Umbilical cord (tissue), 2 donors: ENCODE data around the gene MCFD2. TPM values are rescaled to one million over a fixed set of nuclear protein-coding genes. Genes with fewer than 3 reads are reported as not detected.
A peak's percentile ranks its signal among the peaks of the same experiment; 100 is the strongest.
"Not testable (repeated sequence)": the region's sequence is repeated elsewhere in the genome, so short reads cannot be mapped to it uniquely, and the experiment has no call there.

Experiments used
- DNase-seq: peaks from one replicate; pipeline ENCODE4 v3.0.0-alpha.2; 2015; ENCODE audit warnings: low spot score
- total RNA-seq: library from RNA; depleted of rRNA; stranded (reverse); fragments of >200 nt; gene quantifications from one replicate; pipeline ENCODE4 v1.2.3, GENCODE V29; 2014; ENCODE audit warnings: low replicate concordance; ENCODE audit not compliant: insufficient read depth

MCFD2 gene
- total RNA-seq, 1 donor from 2014 or later = 77.3 TPM

DNA sequence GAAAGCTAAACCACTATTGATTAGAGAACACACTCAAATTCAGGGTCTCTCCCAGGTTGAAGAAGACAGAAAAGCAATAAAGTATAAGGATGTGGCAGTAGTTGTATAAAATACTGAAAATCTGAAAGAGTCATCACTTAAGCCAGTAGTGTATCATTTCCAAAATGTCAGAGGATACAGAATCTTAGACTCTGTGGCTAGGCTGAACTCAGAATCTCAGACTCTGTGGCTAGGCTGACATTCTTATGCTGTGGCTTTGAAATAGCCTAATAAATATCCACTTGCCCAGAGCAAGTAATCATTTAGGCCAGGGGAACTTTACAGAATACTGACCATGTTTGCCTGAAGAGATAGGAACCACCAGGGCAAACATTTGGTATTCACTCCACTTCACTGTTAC is 13.1 kb downstream of the MCFD2 start:
- DNase-seq = no peak

DNA sequence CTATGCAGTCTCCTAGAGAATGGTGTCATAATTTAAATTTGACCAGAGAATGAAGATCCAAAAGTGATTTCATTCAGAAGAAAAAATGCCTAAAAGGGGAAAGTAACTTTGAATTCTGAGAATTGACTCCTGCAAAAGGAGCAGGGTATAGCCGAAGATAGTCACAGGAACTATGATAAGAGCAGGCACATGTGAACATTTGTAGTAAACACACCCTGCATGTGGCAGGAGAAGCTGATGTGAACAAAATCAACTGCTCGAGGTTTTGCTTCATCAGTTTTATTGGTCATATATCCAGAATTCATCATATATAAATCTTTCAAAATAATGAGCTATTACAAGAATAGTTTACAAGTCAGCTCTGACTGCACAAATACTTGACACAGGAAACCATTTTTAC is 14.0 kb downstream of the MCFD2 start:
- no peak for DNase-seq

DNA sequence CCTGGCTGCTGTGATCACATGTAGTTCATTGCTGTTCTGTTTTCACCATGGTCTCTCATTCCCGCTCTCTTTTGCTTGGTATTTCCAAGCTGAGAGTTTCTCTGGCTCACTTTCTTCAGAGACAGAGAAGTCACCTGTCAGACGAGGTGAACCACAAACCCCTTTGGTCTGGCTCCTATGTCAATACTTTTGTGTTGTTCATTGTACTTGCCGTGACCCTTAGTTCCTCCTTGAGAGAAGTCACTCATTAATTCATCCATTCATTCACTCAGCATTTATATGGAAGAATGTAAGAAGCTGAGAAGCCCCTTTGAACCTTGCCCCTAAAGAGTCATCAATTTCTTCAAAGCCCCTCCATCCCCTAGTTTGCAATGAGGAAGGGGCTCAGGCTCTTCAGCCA is 15.2 kb downstream of the MCFD2 start:
- no peak for DNase-seq

DNA sequence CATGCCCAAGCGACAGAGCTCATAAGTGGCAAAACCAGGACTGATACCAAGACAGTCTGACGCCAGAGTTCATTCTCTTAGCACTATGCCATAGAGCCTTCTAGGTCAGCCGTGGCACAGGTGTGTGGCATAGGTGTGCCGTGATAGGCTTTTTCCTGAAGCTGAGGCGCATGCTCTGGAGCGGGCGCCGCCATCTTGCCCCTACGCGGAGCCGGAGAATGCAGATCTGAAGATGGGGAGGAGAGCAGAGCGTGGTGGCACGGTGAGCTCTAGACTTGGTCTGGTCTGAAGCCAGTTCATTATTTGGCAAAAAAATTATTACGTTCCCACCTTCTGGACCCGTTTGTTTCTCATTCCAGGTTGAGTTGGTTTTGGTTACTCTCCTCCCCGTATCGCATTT is 16.6 kb downstream of the MCFD2 start:
- DNase-seq = no peak

DNA sequence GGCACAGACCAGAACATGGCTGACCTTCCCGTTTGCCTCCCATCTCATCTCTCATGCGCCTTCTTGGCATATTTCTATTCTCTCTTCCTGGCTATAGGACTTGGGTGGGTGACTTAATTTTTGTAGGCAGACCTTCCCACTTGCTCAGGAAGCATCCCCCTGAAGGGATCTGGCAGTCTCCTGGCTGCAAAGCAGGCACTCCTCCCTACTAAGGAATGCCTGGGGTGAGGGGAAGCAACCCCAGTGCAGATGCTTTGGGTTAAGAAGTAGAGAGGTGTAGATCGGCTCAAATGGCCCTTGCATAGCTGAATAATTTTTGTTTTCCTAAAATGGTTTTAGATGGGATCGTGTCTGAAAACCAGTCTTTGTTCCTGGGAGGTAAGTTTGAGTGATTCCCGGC is 17.6 kb downstream of the MCFD2 start:
- DNase-seq = no peak

DNA sequence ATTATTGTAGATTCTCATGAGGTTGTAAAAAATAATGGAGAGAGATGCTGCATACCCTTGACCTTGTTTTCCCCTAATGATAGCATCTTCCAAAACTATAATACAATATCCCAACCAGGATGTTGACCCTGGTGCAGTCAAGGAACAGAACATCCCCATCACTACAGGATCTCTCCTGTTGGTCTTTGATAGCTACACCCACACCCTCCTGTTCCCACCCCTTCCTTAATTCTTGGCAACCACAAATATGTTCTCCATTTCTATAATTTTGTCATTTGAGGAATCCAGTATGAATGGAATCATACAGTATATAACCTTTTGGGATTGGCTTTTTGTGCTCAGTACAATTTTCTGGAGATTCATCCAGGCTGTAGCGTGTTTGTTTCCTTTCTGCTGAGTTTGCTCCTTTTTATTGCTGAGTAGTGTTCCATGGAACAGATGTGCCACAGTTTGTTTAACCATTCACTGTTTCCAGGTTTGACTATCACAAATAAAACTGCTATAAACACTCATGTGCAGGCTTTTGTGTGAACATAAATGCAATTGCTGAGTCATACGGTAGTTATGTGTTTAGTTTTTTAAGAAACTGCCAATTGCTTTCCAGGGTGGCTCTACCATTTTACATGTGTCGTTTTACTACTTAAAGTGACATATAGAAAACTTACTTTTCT is 22.2 kb downstream of the MCFD2 start:
- no peak for DNase-seq

DNA sequence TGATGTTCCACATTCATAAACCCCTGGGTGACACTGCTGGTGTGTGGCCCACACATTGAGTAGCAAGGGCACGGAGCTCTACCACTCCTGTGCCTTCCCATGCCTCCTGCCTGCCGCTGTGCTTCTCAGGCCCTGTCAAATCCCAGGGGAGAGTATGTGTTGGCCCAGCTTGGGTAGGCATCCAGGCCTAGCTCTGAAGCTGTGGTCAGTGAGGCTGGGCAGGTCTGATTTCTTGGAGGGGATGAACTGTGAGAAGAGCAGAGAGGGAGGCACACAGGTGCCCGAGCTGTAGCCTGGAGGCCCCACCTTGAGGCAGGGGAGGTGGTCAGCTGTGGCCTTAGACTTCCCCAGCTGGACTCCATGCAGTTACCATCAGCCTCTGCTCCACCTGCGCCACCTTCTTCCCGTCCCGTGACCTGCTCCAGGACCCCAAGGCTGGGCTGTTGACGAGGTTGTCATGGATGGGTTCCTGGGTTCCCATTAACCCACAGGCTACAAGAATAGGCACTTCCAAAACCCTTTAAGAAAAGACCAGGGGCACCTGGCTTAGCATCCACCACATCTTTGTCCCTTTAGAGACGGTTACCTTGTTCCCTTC is 23.6 kb downstream of the MCFD2 start:
- DNase-seq = no peak

DNA sequence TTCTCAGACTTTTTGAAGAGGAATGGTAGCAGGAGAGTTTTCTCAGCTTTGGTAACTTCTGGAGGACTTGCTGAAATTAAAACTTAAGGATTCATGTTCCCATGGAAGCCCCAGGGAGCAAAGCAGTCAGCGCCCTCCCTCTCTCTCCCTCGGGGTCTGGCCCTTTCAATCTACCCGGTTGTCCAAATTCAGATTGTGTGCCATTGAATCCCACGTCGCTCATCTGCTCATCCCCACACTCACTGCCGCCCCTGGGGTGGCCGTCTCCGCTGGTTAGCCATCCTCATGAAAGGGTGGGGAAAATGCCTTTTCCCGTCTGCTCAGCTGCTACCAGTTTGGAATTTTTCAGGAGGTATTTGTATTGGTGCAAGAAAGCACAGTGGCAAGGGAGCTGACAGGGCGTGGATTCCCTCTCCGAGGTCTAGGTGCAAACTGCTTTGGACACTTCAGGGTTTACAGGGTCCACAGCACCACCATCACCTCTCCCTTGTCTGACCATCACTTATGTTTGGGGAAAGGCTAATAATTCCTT is 27.1 kb downstream of the MCFD2 start:
- no peak for DNase-seq

DNA sequence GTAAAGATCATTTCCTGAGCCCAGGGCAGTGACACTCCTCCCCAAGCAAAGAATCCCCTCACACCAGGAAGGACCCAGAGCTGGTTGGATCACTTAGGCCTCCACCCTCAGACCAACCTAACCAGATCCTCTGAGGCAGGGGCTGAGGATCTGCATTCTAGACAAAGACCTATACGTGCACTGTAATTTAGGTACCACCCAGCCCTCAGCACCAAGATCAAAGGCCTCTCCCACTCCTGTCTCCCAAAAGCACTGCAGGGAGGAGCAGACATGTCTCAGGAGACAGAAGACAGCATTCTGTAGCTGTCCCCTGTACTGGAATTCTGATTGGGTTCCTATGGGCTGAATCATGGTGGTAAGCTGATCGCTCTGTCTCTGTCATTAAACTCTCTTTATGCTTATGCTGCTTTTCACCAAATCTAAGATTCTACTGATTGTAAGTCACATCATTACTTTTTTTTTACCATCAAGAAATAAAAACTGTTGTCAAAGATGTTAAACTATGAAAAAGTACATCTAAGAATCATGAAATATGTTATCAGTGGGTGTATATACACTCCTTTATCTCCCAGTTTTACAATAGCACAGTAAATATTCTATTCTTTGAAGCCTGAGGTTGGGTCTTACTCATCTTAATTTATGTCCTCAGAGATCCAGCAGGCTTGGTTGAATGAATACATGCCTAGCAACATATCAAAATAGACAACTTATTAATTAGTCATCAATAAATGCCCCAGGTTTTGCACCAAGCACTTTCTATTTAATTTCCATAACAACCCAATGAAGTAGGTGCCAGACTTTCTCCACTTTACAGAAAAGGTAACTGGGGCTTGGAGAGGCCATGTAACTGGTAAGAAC is 28.3 kb downstream of the MCFD2 start:
- no peak for DNase-seq

DNA sequence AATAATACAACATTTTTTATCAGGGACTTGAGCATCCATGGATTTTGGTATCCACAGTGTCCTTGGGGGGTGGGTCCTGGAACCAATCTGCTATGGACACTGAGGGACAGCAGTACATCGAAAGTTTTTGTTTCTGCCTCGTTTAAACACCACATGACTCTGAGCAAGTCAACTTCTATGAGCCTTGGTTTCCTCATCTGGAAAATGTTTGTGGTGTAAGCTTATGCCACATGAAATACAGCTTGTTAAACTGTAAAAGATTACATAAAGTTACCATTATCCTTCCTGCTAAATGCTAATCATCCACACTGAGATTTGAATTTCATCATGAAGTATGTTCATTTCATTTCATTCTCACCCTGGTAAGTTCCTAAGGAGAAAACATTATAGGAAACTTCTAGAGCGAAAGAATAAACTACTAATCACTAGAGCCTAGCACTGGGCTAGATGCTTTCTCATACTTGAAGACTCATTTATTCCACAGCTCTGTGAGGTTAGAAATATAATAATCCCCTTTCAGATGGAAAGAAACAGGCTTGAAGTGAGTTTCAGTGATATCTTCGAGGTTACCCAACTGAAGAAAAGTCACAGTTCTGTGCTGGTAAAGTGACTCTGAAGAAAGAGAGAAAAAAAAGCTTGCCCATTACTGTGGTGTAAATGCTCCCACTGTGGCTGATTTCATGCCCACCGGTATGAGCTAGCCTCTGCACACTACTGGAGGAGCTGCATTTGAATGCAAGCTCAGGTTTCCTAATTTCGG is 29.2 kb downstream of the MCFD2 start:
- no peak for DNase-seq

DNA sequence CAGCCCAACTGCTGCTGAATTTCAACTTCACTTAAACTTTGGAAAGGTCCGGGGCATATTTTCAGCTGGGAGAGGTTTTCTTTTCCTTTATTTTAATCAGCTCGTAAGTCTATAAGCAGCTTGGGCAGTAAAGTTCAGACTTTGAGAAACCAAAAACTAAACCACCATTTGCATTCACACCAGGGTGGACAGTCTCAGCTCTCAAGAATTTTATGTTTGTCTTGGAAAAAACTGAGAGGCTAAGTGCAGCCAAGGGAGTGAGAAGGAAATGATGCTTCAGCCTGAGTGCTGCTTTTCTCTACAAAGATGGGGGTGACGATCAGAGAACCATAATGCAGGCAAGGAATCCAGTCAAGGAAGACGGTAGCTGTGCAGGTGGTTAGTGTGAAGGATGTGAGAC is 30.2 kb downstream of the MCFD2 start:
- no peak for DNase-seq

DNA sequence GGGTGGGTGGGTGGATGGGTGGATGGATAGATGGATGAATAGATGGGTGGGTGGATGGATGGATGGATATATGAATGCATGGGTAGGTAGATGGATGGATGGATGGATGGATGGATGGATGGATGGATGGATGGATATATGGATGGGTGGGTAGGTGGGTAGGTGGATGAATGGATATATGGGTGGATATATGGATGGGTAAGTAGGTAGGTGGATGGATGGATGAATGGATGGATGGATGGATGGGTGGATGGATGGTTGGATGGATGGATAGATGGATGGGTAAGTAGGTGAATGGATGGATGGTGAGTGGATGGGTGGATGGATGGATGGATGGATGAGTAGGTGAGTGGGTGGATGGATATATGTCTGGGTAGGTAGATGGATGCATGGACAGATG is 36.1 kb downstream of the MCFD2 start:
- DNase-seq = no peak

DNA sequence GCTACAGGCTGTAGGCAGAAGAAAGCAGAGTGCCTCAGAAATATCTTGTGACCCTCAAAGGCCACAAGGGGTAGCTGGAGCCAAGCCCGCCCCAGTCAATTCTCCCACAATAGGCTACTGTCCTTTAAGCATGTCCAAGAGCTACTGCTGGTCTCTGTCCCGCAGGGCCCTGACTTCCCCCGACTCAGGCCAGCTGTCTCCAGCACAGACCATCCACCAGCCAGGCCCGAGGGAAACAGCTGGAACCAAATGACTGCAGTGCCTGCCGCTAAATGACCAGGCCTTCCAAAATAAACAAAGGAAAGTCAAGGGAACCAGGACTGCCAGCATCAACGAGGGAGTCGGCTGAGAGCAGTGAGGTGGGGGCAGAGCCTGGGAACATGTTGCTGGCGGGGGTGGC is 36.7 kb downstream of the MCFD2 start:
- DNase-seq = peak; percentile 37

DNA sequence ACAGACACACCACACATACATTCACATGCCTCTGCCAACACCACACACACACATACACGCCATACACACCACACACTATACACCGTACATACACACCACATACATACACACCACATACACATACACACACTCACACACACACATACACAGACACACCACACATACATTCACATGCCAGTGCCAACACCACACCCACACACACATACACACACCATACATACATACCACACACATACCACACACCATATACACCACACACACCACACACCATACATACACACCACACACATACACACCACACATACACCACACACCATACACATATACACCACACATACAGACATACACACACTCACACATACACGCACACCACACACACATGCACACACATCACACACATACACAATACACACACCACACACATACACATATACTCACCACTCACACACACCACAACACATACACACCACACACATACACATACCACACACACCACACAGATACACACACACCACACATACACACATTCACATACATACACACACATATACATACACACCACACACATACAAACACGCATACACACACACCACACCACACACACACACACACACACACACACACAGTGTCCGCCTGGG is 37.2 kb downstream of the MCFD2 start:
- DNase-seq = no peak

DNA sequence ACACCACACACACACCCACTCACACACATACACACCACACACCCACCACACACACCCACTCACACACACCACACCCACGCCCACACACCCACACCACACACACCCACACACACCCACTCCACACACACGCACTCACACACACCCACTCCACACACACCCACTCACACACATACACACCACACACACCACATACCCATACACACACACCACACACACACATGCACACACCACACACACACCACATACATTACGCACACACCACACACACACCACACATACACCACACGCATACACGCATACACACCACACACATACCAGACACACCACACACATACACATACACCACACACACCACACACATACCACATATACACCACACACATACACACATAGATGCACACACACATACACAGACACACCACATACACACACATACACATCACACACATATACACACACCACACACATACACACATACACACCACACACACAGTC is 37.9 kb downstream of the MCFD2 start:
- no peak for DNase-seq

DNA sequence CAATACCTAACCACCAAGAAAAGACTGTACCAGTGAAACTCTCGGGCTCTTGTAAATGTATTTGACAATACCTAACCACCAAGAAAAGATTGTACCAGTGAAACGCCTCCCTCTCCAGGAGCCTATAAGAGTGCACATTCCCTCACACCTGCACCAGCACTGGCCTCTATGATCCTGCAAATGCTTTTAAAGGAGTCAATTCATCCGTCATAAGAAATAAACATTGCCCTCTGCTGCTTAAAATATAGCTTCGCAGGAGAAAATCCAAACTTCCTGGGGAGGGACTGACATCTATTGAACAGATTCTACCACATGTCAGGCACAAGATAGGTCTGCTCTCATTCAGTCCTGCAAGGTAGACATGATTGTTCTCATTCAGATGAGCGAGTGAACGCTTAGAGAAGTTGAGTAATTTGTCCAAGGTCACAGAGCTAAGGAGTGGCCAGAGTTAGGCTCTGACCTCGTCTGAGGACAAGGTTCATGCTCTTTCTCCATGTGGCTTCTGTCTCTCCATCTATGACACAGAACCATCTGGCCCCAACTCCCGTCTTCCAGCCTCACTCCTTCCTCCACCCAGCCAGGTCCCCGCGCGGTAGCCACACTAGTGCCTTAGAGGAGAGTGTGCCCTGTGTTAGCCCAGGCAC is 38.7 kb downstream of the MCFD2 start:
- peak; percentile 71 for DNase-seq

DNA sequence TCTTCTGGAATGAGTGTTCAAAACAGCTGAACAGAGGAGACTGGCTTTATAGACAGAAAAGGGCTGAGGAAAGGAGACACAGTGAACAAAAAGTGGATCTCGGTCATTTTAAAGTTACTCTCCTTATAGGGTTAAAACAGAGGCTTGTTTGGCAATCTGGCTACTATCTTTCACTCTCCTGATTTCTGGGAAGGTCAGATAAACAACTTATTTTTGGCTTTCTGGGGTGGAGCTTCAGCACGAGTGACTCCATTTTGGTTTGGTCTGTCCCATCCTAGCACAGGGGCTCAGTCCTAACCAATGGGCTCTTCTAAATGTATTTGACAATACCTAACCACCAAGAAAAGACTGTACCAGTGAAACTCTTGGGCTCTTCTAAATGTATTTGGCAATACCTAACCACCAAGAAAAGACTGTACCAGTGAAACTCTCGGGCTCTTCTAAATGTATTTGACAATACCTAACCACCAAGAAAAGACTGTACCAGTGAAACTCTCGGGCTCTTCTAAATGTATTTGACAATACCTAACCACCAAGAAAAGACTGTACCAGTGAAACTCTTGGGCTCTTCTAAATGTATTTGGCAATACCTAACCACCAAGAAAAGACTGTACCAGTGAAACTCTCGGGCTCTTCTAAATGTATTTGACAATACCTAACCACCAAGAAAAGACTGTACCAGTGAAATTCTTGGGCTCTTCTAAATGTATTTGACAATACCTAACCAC is 39.5 kb downstream of the MCFD2 start:
- DNase-seq = not testable (repeated sequence)

DNA sequence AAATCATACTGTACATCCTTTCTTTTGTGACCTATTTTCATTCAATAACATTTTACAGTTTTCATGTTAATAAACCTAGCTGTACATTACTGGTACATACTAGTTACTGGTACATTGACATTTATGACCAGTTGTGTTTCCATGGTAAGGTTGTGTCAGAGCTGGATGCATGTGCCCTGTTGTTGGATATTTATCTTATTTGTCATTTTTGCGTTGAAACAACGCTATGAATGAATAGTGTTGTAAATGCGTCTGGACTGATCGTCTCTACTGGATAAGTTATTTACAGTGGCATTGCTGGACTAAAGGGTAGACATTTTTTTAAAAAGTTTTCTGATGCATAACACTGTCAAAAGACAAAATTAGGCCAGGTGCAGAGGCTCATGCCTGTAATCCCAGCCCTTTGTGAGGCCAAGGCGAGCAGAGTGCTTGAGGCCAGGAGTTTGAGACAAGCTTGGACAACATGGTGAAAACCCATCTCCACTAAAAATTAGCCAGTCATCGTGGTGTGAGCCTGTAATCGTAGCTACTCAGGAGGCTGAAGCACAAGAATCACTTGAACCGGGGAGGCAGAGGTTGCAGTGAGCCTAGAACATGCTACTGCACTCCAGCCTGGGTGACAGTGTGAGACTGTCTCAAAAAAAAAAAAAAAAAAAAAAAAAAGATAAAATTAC is 40.2 kb downstream of the MCFD2 start:
- DNase-seq = no peak

DNA sequence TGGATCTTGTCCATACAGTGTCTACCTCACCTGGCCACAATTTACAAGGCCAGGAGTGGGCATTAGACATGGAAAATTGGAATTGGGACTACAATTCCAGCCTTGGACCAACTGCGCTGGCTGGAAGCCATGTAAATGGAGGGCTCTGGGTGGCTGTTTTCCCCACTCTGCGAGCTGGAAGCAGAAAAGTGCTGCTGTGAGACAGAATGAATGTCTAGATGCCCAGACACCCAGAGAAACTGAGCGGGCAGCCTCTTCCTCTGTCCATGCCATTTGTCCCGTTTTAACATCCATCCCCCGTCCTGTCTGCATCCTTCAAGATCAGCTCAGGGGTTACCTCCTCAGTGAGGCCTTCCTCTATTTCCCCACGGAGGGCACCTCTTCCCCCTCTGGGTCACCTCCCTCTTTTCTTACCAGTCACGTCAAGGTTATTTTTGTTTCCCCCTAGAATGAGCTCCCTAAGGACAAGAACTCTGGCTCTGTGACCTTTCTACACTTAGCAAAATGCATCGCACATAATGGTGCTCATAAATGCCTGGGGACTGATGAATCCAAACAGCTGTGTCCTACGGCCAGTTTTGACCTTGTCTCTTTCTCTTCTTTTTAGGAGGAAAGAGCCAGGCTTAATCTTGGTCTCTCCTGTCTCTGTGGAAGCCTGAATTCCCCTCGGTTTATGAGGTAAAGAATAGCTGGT is 41.2 kb downstream of the MCFD2 start:
- no peak for DNase-seq
